Loucy (cell line): Measurements from ENCODE around the gene MTF2.

Experiments
- H2AFZ ChIP-seq: fragments of 200-600 bp; sonication (generic); 2 replicates; pipeline ENCODE4 v1.6.0; 2016; ENCODE audit warnings: antibody characterized with exemption, mild to moderate bottlenecking, low read length, moderate library complexity
- H3F3A ChIP-seq: fragments of 200-600 bp; 2 replicates; pipeline ENCODE4 v1.6.0; 2016; ENCODE audit warnings: antibody characterized with exemption, low read depth, mild to moderate bottlenecking
- H3K27me3 ChIP-seq: fragments of 200-600 bp; sonication (generic); 2 replicates; pipeline ENCODE4 v1.6.1; 2014; ENCODE audit warnings: low read length, mild to moderate bottlenecking; ENCODE audit not compliant: insufficient read depth, poor library complexity, severe bottlenecking
- H3K36me3 ChIP-seq: fragments of 200-600 bp; sonication (generic); 2 replicates; pipeline ENCODE4 v1.6.1; 2016; ENCODE audit warnings: low read length; ENCODE audit not compliant: insufficient read depth
- H3K4me1 ChIP-seq: fragments of 200-600 bp; sonication (generic); 2 replicates; pipeline ENCODE4 v1.5.1; 2014; ENCODE audit warnings: low read length, mild to moderate bottlenecking; ENCODE audit not compliant: insufficient read depth, poor library complexity, severe bottlenecking
- H3K4me2 ChIP-seq: fragments of 200-600 bp; sonication (generic); 2 replicates; pipeline ENCODE4 v1.6.0; 2014; ENCODE audit warnings: antibody characterized with exemption, low read length, low read depth, mild to moderate bottlenecking; ENCODE audit not compliant: poor library complexity, severe bottlenecking
- H3K4me3 ChIP-seq: fragments of 200-600 bp; sonication (generic); 2 replicates; pipeline ENCODE4 v1.5.1; 2014; ENCODE audit warnings: low read length, mild to moderate bottlenecking, mixed read lengths; ENCODE audit not compliant: poor library complexity, severe bottlenecking
- H3K79me2 ChIP-seq: fragments of 200-600 bp; sonication (generic); 2 replicates; pipeline ENCODE4 v1.6.1; 2014; ENCODE audit warnings: low read length; ENCODE audit not compliant: insufficient read depth
- H3K9ac ChIP-seq: fragments of 200-600 bp; sonication (generic); 2 replicates; pipeline ENCODE4 v1.6.0; 2014; ENCODE audit warnings: mild to moderate bottlenecking, low read depth, low read length, moderate library complexity; ENCODE audit not compliant: poor library complexity, severe bottlenecking
- H3K9me2 ChIP-seq: fragments of 200-600 bp; sonication (generic); replicated peaks from 2 replicates; pipeline ENCODE4 v1.6.1; 2016; ENCODE audit warnings: low read depth, low read length, mixed read lengths
- H3K9me3 ChIP-seq: fragments of 200-600 bp; sonication (generic); 2 replicates; pipeline ENCODE4 v1.6.1; 2014; ENCODE audit warnings: mild to moderate bottlenecking, antibody characterized with exemption, low read length, low read depth; ENCODE audit not compliant: insufficient read depth
- H4K20me1 ChIP-seq: fragments of 200-600 bp; sonication (generic); 2 replicates; pipeline ENCODE4 v1.6.0; 2014; ENCODE audit warnings: antibody characterized with exemption, low read length, mild to moderate bottlenecking; ENCODE audit not compliant: insufficient read depth, poor library complexity, severe bottlenecking
- CTCF ChIP-seq: fragments of 200-600 bp; sonication (generic); conservative IDR thresholded peaks from 2 replicates; pipeline ENCODE4 v1.5.1; 2014; ENCODE audit warnings: mild to moderate bottlenecking, antibody characterized with exemption, low read length
- EZH2phosphoT487 ChIP-seq: fragments of 200-600 bp; IDR thresholded peaks from 2 replicates; pipeline ENCODE4 v1.6.1; 2018; ENCODE audit warnings: antibody characterized with exemption, mild to moderate bottlenecking, moderate library complexity, borderline replicate concordance

MTF2 gene

GRCh38 chr1:93111065-93111464 lies 32.0 kb downstream of the MTF2 start:
- peaks cover 5% of the 10 kb centered on the region for H3K4me1 ChIP-seq
- no peaks in the 10 kb centered on the region for H3K27me3 ChIP-seq
- H3K9me3 ChIP-seq = peaks cover 10% of the 10 kb centered on the region; the same call in 1 of the 2 replicates
- H3K9me2 ChIP-seq = no peaks in the 10 kb centered on the region
- no peak overlapping the region for H3K4me3 ChIP-seq
- TF ChIP-seq EZH2phosphoT487 (no peak), CTCF (no peak)
- peaks cover 88% of the 10 kb centered on the region for H3K36me3 ChIP-seq
- H3K4me2 ChIP-seq = no peak overlapping the region
- H3F3A ChIP-seq = no peaks in the 10 kb centered on the region
- H4K20me1 ChIP-seq = peaks cover 93% of the 10 kb centered on the region
- no peak overlapping the region for H3K9ac ChIP-seq
- H2AFZ ChIP-seq = no peak overlapping the region
- peaks cover 89% of the 10 kb centered on the region for H3K79me2 ChIP-seq

- Histone ChIP-seq H3F3A (no peaks in the 10 kb centered on the region), H3K79me2 (peaks cover 84% of the 10 kb centered on the region), H3K4me2 (no peak overlapping the region), H4K20me1 (peaks cover 90% of the 10 kb centered on the region), H3K27me3 (no peaks in the 10 kb centered on the region), H3K4me3 (no peak overlapping the region), H2AFZ (no peak overlapping the region), H3K4me1 (peaks cover 5% of the 10 kb centered on the region), H3K9ac (no peak overlapping the region), H3K9me2 (no peaks in the 10 kb centered on the region), H3K9me3 (peaks cover 10% of the 10 kb centered on the region; the same call in 1 of the 2 replicates), H3K36me3 (peaks cover 88% of the 10 kb centered on the region)
- TF ChIP-seq CTCF = no peak
- no peak for TF ChIP-seq EZH2phosphoT487
Measured at GRCh38 chr1:93111561-93111960, 32.5 kb downstream of the MTF2 start.

GRCh38 chr1:93113127-93113526 lies 34.0 kb downstream of the MTF2 start:
- TF ChIP-seq CTCF (no peak), EZH2phosphoT487 (no peak)
- peaks cover 68% of the 10 kb centered on the region for H3K79me2 ChIP-seq

More at GRCh38 chr1:93113127-93113526, 34.0 kb downstream of the MTF2 start:
- Histone ChIP-seq H3K27me3 (no peaks in the 10 kb centered on the region), H3F3A (no peaks in the 10 kb centered on the region), H3K9me3 (peaks cover 2% of the 10 kb centered on the region; the same call in 1 of the 2 replicates), H3K36me3 (peaks cover 88% of the 10 kb centered on the region), H3K4me3 (no peak overlapping the region), H3K4me2 (no peak overlapping the region), H3K9ac (no peak overlapping the region), H2AFZ (no peak overlapping the region), H3K9me2 (no peaks in the 10 kb centered on the region), H3K4me1 (peaks cover 5% of the 10 kb centered on the region), H4K20me1 (peaks cover 87% of the 10 kb centered on the region)
